KMS-11 (cell line): Measurements from ENCODE around the gene DAP3.
"Not testable (repeated sequence)": the region's sequence is repeated elsewhere in the genome, so short reads cannot be mapped to it uniquely, and the experiment has no call there.

Experiments used
- H2AFZ ChIP-seq: fragments of 200-600 bp; sonication (generic); 2 replicates; pipeline ENCODE4 v1.6.1; 2016; ENCODE audit warnings: antibody characterized with exemption, mixed run types, low read depth
- H3K27ac ChIP-seq: fragments of 200-600 bp; sonication (generic); 2 replicates; pipeline ENCODE4 v1.6.1; 2016; ENCODE audit warnings: mild to moderate bottlenecking, mixed run types
- H3K27me3 ChIP-seq: fragments of 200-600 bp; sonication (generic); 2 replicates; pipeline ENCODE4 v1.6.1; 2017; ENCODE audit warnings: mild to moderate bottlenecking, low read depth, mixed run types, moderate library complexity; ENCODE audit not compliant: insufficient read depth
- H3K36me3 ChIP-seq: fragments of 200-600 bp; sonication (generic); 2 replicates; pipeline ENCODE4 v1.6.1; 2017; ENCODE audit warnings: mild to moderate bottlenecking, mixed run types; ENCODE audit not compliant: insufficient read depth
- H3K4me1 ChIP-seq: fragments of 200-600 bp; sonication (generic); 2 replicates; pipeline ENCODE4 v1.6.1; 2016; ENCODE audit warnings: mild to moderate bottlenecking, low read depth, mixed run types; ENCODE audit not compliant: poor library complexity, severe bottlenecking
- H3K4me2 ChIP-seq: fragments of 200-600 bp; sonication (generic); 2 replicates; pipeline ENCODE4 v1.7.0; 2016; ENCODE audit warnings: mild to moderate bottlenecking, mixed run types
- H3K4me3 ChIP-seq: fragments of 200-600 bp; sonication (generic); IDR thresholded peaks from 2 replicates; pipeline ENCODE4 v1.6.1; 2017; ENCODE audit warnings: low read depth, low read length, mixed read lengths; ENCODE audit not compliant: insufficient read depth
- H3K79me2 ChIP-seq: fragments of 200-600 bp; sonication (generic); 2 replicates; pipeline ENCODE4 v1.6.1; 2016; ENCODE audit warnings: low read depth, mixed run types; ENCODE audit not compliant: insufficient read depth
- H3K9ac ChIP-seq: fragments of 200-600 bp; sonication (generic); 2 replicates; pipeline ENCODE4 v1.6.1; 2016; ENCODE audit warnings: mild to moderate bottlenecking, mixed run types
- H4K20me1 ChIP-seq: fragments of 200-600 bp; sonication (generic); 2 replicates; pipeline ENCODE4 v1.6.1; 2016; ENCODE audit warnings: mild to moderate bottlenecking, mixed run types; ENCODE audit not compliant: insufficient read depth
- CTCF ChIP-seq: fragments of 200-600 bp; sonication (generic); conservative IDR thresholded peaks from 2 replicates; pipeline ENCODE4 v1.6.1; 2017; ENCODE audit warnings: low read depth, mild to moderate bottlenecking, antibody characterized with exemption, low read length, moderate library complexity, mixed read lengths

Gene DAP3

GRCh38 chr1:155680531-155680930 lies 8.4 kb upstream of the DAP3 start:
- H3K27me3 ChIP-seq, result no peaks in the 10 kb centered on the region
- H4K20me1 ChIP-seq, result peaks cover 43% of the 10 kb centered on the region
- no peak overlapping the region for H3K4me3 ChIP-seq
- no peak overlapping the region for H3K27ac ChIP-seq
- H3K9ac ChIP-seq, result no peak overlapping the region
- peaks cover 69% of the 10 kb centered on the region for H3K79me2 ChIP-seq
- peaks cover 38% of the 10 kb centered on the region for H3K4me1 ChIP-seq
- no peak overlapping the region for H3K4me2 ChIP-seq
- H3K36me3 ChIP-seq, result peaks cover 37% of the 10 kb centered on the region; the same call in 1 of the 2 replicates
- no peak for TF ChIP-seq CTCF
- H2AFZ ChIP-seq, result no peak overlapping the region

GRCh38 chr1:155681776-155682175 lies 7.1 kb upstream of the DAP3 start:
- Histone ChIP-seq H3K4me2 (no peak overlapping the region), H3K27me3 (no peaks in the 10 kb centered on the region), H3K4me1 (peaks cover 49% of the 10 kb centered on the region), H2AFZ (no peak overlapping the region), H3K4me3 (no peak overlapping the region), H3K36me3 (peaks cover 28% of the 10 kb centered on the region; the same call in 1 of the 2 replicates), H3K27ac (no peak overlapping the region), H3K9ac (no peak overlapping the region), H4K20me1 (peaks cover 53% of the 10 kb centered on the region), H3K79me2 (peaks cover 82% of the 10 kb centered on the region)
- no peak for TF ChIP-seq CTCF

GRCh38 chr1:155687705-155688323 lies 1.1 kb upstream of the DAP3 start:
- H3K4me3 ChIP-seq, H3K27me3 ChIP-seq: not testable (repeated sequence)
- H3K27ac ChIP-seq, result peak overlapping the region; percentile 88
- peaks cover 37% of the 10 kb centered on the region for H4K20me1 ChIP-seq
- peak overlapping the region; percentile 53 for H3K4me2 ChIP-seq
- H3K4me1 ChIP-seq, result peaks cover 61% of the 10 kb centered on the region
- H3K36me3 ChIP-seq, result peaks cover 30% of the 10 kb centered on the region; the same call in 1 of the 2 replicates
- peak overlapping the region; percentile 97 for H3K9ac ChIP-seq
- peaks cover 96% of the 10 kb centered on the region for H3K79me2 ChIP-seq
- H2AFZ ChIP-seq, result peak overlapping the region; percentile 87

- H3K79me2 ChIP-seq, result peaks cover 96% of the 10 kb centered on the region
- H3K9ac ChIP-seq, result peak within 1 kb of the TSS; percentile 97
These were observed 389 bp upstream of the DAP3 start, which contains the start of gene YY1AP1 for GRCh38 chr1:155688324-155689080. YY1AP1 (minus strand) TSS chr1:155688774; CDS start chr1:155680436, 8,338 bp downstream.

More at GRCh38 chr1:155688324-155689080, 389 bp upstream of the DAP3 start, which contains the start of gene YY1AP1:
- Histone ChIP-seq H3K27ac (peak within 1 kb of the TSS; percentile 88), H2AFZ (peak within 1 kb of the TSS; percentile 87), H3K27me3 (no peaks in the 10 kb centered on the region), H3K4me1 (peaks cover 60% of the 10 kb centered on the region), H3K4me2 (peak within 1 kb of the TSS; percentile 89), H3K4me3 (peak within 1 kb of the TSS; percentile 97), H3K36me3 (peaks cover 35% of the 10 kb centered on the region; the same call in 1 of the 2 replicates), H4K20me1 (peaks cover 30% of the 10 kb centered on the region)
- peak; percentile 55; the same call in 1 of the 2 replicates for TF ChIP-seq CTCF
